AG09309 (cell line): ENCODE measurements around the gene PPARD.
"Not testable (repeated sequence)": the region's sequence is repeated elsewhere in the genome, so short reads cannot be mapped to it uniquely, and the experiment has no call there.

Experiments
- DNase-seq: peaks from one replicate; pipeline ENCODE4 v3.0.0-alpha.2; 2010; ENCODE audit warnings: low read depth
- H3K4me3 ChIP-seq: 2 replicates; pipeline ENCODE4 v1.5.1; 2011; ENCODE audit warnings: mild to moderate bottlenecking, low read depth, low read length, moderate library complexity; ENCODE audit not compliant: control insufficient read depth
- TF ChIP-seq, protein P1 (sequence below): IDR thresholded peaks from 2 replicates; pipeline ENCODE4 v1.5.1; 2011; ENCODE audit warnings: mild to moderate bottlenecking, low read depth, low read length, inconsistent platforms; ENCODE audit not compliant: insufficient read depth, control insufficient read depth; ENCODE audit errors: missing control alignments

Gene PPARD

DNA sequence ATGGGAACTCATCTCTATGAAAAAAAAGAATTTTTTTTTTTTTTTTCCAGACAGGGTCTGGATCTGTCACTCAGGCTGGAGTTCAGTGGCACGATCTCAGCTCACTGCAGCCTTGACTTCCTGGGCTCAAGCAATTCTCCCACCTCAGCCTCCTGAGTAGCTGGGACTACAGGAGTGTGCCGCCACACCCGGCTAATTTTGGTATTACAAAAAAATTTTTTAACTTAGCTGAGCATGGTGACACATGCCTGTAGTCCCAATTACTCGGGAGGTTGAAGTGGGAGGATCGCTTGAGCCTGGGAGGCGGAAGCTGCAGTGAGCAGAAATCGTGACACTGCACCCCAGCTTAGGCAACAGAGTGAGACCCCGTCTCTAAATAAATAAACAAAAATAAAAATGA, 37.2 kb upstream of the PPARD start:
- DNase-seq = no peak
- no peak overlapping the region for H3K4me3 ChIP-seq
- TF ChIP-seq, protein P1, sequence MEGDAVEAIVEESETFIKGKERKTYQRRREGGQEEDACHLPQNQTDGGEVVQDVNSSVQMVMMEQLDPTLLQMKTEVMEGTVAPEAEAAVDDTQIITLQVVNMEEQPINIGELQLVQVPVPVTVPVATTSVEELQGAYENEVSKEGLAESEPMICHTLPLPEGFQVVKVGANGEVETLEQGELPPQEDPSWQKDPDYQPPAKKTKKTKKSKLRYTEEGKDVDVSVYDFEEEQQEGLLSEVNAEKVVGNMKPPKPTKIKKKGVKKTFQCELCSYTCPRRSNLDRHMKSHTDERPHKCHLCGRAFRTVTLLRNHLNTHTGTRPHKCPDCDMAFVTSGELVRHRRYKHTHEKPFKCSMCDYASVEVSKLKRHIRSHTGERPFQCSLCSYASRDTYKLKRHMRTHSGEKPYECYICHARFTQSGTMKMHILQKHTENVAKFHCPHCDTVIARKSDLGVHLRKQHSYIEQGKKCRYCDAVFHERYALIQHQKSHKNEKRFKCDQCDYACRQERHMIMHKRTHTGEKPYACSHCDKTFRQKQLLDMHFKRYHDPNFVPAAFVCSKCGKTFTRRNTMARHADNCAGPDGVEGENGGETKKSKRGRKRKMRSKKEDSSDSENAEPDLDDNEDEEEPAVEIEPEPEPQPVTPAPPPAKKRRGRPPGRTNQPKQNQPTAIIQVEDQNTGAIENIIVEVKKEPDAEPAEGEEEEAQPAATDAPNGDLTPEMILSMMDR = no peak

DNA sequence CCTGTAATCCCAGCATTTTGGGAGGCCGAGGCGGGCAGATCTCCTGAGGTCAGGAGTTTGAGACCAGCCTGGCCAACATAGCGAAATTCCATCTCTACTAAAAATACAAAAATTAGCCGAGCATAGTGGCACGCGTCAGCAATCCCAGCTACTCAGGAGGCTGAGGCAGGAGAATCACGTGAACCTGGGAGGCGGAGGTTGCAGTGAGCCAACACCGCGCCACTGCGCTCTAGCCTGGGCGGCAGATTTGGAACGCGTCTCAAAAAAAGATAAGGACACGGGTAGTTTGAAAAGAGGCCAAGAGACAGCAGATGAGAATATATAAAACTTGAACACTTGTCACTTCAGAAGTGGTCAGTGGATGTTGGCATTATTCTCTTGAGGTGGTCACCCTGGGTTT, 35.2 kb upstream of the PPARD start:
- H3K4me3 ChIP-seq, DNase-seq: not testable (repeated sequence)

DNA sequence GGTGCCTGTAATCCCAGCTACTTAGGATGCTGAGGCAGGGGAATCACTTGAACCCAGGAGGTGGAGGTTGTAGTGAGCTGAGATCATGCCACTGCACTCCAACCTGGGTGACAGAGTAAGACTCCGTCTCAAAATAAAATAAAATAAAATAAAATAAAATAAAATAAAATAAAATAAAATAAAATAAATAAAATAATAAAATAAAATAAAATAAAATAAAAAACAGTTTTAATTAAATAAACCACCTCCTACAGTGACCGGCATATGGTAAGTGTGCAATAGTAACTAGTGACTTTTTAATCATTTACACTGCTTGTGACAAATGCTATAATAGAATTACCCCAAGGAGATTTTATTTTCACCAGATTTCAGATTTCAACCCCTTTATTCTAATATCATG, 33.8 kb upstream of the PPARD start:
- not testable (repeated sequence) for DNase-seq, H3K4me3 ChIP-seq

DNA sequence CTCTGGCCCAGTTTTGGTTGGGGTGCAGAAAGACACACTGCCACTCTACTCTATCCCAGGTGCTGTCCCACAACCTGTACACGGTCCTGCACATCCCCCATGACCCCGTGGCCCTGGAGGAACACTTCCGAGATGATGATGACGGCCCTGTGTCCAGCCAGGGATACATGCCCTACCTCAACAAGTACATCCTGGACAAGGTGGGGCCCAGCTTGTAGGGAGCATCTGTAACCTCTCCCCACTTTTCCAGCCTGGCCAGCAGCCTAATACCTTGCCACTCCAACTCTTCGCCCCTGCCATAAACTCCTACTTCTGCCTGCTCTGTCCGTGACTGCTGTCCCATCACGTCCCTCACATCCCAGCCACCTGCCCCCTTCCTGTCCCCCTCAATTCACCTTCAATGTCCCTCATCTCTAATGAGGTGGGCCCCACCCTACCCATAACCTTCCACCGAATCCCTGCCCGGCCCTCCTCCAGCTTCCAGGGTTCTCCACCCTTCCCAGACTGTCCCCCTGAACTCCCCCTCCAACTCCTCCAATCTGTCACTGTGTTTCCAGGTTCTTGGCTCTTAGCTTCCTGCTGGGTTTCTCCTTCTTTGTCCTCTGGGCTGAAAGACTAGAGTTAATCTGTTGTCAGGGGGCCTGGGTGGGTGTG, 32.6 kb upstream of the PPARD start:
- DNase-seq = no peak
- TF ChIP-seq, protein P1 = no peak
- H3K4me3 ChIP-seq = no peak overlapping the region

DNA sequence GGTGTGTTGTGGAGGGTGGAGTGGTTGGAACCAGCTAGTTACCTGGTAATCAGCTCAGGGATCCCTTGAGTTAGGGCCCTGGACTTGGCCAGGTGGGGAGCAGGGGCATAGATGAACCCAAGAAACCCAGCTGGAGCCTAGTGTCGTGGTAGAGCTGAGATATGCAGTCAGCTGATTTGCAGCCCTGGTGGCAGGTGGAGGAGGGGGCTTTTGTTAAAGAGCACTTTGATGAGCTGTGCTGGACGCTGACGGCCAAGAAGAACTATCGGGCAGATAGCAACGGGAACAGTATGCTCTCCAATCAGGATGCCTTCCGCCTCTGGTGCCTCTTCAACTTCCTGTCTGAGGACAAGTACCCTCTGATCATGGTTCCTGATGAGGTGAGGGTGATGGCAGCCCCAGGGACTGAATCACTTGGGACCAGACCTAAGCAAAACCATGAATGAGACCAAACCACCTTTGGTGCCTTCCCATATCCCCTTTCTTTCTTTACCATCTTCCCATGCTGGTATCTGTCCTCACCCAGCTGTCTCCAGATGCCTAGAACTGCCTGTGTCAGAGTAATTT, 32.0 kb upstream of the PPARD start:
- TF ChIP-seq, protein P1 = no peak
- no peak for DNase-seq
- H3K4me3 ChIP-seq = no peak overlapping the region

DNA sequence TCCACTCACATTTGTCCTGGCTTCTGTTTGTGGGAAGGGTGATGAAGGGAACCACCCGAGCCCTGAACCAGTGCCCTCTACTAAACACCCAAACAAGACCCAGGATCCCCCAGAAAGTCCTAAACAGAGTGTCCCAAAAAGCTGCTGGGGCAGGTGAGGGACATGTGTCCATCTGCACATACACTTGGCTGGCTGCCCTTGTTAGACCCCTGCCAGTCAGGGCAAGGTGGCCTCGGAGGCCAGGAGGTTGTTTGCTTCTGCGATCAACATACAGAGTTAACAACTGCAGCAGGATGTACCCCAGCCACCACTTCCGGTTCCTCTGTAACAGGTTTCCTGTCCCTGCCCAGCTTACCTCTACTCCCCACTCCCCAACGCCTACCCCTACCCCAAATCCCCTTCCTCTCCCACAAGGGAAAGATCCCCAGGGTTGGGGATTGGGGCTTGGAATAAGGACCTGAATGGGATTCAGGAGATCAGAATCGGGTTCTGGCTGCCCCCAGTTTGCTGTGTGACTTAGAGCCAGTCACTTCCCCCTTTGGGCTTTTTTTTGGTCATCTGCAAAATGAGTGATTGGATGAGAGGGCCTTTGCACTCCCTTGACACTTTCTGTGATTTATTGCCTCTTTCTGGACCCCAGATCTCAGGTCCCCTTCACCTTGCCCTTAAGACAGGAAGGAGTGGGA, 30.8 kb upstream of the PPARD start:
- H3K4me3 ChIP-seq = no peak overlapping the region
- TF ChIP-seq, protein P1 = no peak
- DNase-seq = no peak

DNA sequence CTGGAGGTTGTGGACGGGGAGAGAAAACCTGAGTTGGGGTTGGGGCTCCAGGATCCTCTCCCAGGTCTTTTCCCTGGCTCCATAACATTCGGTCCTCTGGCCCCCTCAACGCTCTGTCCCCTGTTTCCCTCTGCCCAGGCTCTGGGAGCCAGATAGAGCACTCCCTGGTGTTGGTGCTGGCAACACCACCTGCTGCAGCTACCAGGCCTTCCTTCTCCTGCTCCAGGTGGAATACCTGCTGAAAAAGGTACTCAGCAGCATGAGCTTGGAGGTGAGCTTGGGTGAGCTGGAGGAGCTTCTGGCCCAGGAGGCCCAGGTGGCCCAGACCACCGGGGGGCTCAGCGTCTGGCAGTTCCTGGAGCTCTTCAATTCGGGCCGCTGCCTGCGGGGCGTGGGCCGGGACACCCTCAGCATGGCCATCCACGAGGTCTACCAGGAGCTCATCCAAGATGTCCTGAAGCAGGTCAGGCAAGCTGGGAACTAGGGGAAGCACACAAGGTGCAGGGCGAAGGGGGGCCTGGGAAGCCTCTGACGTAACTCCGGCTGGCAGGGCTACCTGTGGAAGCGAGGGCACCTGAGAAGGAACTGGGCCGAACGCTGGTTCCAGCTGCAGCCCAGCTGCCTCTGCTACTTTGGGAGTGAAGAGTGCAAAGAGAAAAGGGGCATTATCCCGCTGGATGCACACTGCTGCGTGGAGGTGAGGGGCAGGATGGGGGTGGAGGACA, 30.1 kb upstream of the PPARD start:
- TF ChIP-seq, protein P1 = no peak
- H3K4me3 ChIP-seq = no peak overlapping the region
- no peak for DNase-seq
